Measurements from ENCODE around the gene SMIM10L2A.
"Not testable (repeated sequence)": the region's sequence is repeated elsewhere in the genome, so short reads cannot be mapped to it uniquely, and the experiment has no call there.

SMIM10L2A gene

GRCh38 chrX:135423173-135423864 lies 1.6 kb downstream of the SMIM10L2A start:
- not testable (repeated sequence) for DNase-seq

GRCh38 chrX:135424469-135424868 lies 2.7 kb downstream of the SMIM10L2A start:
- no peak for DNase-seq

DNA sequence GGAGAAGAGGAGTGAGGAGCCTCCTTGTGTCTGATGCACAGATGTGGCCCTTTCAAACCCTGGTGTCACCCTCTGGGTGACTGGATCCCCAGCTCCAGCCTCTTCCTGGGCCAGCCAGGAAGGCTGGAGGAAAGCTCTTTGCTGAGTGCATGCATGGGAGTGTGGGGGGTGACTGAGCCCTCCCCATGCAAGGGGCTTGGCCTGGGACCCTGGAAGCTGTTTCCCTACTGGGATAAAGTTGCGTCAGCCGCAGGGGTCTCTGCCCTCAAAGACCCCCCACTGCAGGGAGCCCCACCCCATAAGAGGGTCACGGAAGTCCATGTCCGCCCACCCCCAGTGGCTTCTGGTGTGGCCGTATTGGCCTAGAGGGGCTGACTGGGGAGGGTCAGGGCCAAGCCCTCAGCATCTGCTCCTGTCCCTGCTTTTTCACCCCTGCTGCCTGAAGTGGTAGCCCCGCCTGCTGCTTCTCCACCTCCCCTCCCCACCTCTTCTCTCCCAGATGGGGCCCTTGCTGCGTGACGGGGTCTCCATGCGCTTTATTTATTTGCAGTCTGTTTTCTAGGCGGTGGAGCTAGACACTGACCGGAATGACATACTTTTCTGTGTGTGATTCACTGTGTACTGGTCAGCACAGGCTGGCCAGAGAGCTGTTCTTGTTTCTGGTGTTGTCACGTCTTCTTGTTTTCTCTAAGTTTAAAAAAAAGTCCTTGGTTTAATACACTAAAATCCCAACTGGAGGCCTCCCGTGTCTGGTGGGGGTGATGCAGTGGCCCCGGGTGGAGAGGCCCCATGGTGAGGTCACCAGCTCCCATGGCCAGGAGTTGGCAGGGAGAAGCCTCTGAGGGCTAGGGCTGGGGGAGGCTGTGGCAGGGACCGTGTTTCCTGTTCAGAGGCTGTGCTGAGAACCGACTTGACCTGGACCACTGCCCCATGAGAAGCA lies 3.6 kb downstream of the SMIM10L2A start:
- DNase-seq: no peak

DNA sequence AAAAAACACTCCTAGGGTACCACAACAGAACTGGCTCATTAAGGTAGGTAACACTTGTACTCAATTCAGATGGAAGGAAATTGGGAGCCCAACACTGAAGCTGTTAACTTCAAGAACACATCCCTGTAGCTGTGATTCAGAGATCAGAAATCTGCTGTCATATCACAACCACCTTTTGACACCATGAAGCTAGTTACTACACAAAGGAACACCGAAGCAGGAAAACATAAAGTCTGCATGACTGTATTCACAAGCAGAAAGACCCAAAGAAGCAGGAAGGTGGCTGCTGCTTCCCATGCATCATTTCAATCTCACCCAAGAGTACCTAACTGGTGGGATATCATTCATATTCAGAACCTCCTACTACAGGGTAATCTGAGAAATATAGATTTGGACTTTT lies 7.7 kb downstream of the SMIM10L2A start:
- DNase-seq: no peak

GRCh38 chrX:135431886-135432285 lies 10.1 kb downstream of the SMIM10L2A start:
- no peak for DNase-seq

- DNase-seq: no peak
These were observed 10.7 kb downstream of the SMIM10L2A start for GRCh38 chrX:135432453-135432852.

DNA sequence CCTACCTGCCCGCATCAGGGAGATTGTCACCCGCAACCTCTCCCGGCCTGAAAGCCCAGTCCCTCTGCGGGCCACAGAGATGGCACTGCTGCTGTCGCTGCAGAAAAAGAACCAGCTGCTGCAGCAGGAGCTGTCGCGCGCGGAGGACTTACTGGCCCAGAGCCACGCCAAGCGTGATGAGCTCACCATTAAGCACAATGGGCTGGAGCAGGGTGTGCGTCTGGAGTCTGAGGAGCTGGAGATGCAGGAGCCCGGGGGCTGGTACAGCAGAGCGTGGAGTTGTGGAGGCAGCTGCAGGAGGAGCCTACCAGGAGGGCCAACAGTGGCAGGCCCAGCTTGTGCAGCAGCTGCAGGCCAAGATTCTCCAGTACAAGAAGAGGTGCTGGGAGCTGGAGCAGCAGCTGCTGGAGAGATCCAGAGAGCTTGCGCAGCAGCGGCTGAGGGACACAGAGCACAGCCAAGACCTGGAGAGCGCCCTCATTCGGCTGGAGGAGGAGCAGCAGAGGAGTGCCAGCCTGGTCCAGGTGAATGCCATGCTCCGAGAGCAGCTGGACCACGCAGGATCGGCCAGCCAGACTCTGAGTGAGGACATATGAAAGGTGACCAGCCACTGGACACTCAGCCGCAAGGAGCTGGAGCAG lies 11.3 kb downstream of the SMIM10L2A start:
- DNase-seq: no peak

DNA sequence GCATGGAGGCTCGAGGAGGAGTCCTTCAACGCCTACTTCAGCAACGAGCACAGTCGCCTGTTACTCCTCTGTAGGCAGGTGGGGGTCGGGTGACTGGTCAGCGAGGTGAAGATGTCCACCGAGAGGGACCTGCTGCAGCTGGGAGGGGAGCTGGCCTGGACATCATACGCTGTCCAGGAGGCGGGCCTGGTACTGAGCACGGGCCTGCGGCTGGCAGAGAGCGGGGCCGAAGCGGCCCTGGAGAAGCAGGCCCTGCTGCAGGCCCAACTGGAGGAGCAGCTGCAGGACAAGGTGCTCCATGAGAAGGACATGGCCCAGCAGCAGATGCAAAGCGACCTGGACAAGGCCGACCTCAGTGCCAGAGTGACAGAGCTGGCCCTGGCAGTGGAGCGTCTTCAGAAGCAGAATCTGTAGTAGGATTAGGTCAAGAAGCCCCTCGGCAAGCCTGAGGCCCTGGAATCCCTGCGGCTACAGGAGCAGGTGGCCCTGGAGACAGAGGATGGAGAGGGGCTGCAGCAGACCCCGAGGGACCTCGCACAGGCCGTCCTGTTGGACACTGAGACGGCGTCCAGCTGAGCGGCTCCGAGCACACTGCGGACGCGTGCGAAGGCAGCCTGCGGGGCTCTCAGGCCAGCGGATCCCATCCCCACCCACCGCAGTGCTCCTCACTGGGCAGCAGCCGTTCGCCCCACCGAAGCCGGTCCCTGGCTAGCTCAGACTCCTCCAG lies 11.9 kb downstream of the SMIM10L2A start:
- DNase-seq: no peak

- DNase-seq: no peak
These were observed 12.8 kb downstream of the SMIM10L2A start for GRCh38 chrX:135434258-135435138.

GRCh38 chrX:135435139-135435922 lies 13.6 kb downstream of the SMIM10L2A start:
- DNase-seq: no peak

GRCh38 chrX:135435933-135436332 lies 14.2 kb downstream of the SMIM10L2A start:
- DNase-seq: no peak

GRCh38 chrX:135436456-135436855 lies 14.7 kb downstream of the SMIM10L2A start:
- no peak for DNase-seq

DNA sequence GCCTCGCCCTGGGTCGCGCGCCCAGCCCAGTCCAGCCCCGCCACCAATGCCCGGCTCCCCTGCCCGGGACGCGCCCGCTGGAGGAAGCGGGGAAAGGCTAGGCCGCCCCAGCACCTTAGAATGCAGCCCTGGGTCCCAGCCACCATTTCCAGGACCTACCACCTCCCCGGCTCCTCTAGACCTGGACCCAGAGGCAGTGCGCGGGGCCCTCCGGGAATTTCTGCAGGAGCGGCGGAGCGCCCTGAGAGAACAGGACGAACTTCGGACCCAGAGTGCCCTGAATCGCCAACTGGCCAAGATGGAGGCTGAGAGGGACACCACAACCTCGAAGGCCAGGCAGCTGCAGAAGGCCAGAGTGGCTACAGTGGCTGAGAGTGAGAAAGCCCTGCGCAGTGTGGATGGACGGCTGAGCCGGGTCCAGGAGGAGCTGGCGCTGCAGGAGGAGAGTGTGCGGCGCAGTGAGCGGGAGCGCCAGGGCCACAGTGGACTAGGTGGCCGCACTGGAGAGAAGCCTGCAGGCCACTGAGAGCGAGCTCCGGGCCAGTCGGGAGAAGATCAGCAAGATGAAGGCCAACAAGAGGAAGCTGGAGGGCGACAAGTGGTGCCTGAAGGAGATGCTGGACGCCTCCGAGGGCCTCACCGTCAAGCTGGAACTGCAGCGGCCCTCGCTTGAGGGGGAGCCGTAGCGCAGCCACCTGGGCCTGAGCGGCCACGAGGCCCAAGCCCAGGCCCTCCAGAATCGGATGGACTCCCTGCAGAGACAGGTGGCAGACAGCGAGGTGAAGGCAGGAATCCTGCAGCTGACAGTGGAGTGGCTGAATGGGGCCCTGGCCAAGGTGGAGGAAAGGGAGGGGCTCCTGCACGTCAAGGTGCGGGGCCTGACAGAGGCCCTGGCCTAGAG lies 15.5 kb downstream of the SMIM10L2A start:
- DNase-seq: no peak

GRCh38 chrX:135437867-135438733 lies 16.4 kb downstream of the SMIM10L2A start:
- no peak for DNase-seq

- DNase-seq: no peak
These were observed 16.9 kb downstream of the SMIM10L2A start for GRCh38 chrX:135438734-135439043.

GRCh38 chrX:135449637-135450550 lies 28.1 kb downstream of the SMIM10L2A start:
- no peak for DNase-seq

DNA sequence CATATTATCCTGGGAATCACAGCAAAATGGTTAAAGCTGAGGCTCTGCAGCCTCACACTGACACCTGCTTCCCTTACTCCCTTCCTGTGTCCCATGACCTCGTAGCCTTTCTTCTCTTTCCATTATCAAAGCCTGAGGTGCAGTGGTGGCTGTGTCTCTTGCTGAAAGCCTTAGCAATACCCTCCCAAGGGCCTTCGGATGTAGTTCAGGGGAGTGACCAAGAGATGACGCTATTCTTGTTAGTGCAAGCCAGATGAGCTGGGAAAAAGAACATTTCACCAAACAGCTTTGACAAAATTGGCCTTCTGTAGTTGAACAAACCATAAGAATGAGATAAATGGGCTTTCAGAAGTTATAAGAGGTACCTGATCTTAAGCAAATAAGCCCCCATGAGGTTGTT lies 31.6 kb downstream of the SMIM10L2A start:
- no peak for DNase-seq

DNA sequence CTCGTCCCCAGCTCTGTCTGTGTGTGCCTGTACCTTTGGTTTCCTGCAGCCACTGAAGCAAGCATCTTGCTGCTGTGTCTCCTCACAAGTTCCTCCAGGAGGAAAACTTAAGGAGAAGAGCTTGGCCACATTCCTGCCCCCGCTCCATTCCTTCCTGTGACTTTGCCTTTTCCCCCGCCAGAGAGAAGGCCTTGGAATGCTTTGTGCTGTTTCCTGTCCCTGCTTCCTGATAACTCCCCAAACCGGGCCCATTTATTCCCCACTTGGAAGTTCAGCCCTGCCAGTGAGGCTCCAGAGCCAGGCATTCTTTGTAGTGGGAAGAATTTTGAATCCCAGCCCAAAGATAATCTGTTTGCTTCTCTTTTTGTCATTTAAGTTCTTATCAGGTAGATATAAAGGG lies 33.1 kb downstream of the SMIM10L2A start:
- DNase-seq: no peak

All from NCI-H2227 treated with DMSO at 0.1 percent for 48 hours (cell line).